Measurements from ENCODE around the gene ALDH1B1.

Gene ALDH1B1

GRCh38 chr9:38442473-38443096, 50.1 kb downstream of the ALDH1B1 start:
- DNase-seq = no peak

- no peak for DNase-seq
These were observed 50.7 kb downstream of the ALDH1B1 start for GRCh38 chr9:38443181-38443580.

GRCh38 chr9:38443597-38443996, 51.1 kb downstream of the ALDH1B1 start:
- DNase-seq = no peak

GRCh38 chr9:38445154-38446043, 52.9 kb downstream of the ALDH1B1 start:
- no peak for DNase-seq

GRCh38 chr9:38447703-38448102, 55.2 kb downstream of the ALDH1B1 start:
- DNase-seq = no peak

Measured in activated T-cell treated with anti-CD3 and anti-CD28 coated beads, Interleukin-2, amount 50 U/mL, for 1 hour (primary cell).